ENCODE measurements around the gene TACR2.
A peak's percentile ranks its signal among the peaks of the same experiment; 100 is the strongest.
"Not testable (repeated sequence)": the region's sequence is repeated elsewhere in the genome, so short reads cannot be mapped to it uniquely, and the experiment has no call there.

Gene TACR2

GRCh38 chr10:69450395-69450794, 33.7 kb upstream of the TACR2 start:
- not testable (repeated sequence) for DNase-seq (ENCODE audit: low read depth in 2 of 2)

- DNase-seq (ENCODE audit: low read depth in 2 of 2): no peak
These were observed 33.1 kb upstream of the TACR2 start for GRCh38 chr10:69449841-69450240.

- peak; percentile 17 to 23 for DNase-seq (ENCODE audit: low read depth in 2 of 2)
These were observed 30.0 kb upstream of the TACR2 start for GRCh38 chr10:69446650-69447151.

- no peak for DNase-seq (ENCODE audit: low read depth in 2 of 2)
These were observed 29.5 kb upstream of the TACR2 start for GRCh38 chr10:69446229-69446628.

GRCh38 chr10:69445041-69445440, 28.3 kb upstream of the TACR2 start:
- DNase-seq (ENCODE audit: low read depth in 2 of 2): no peak

- DNase-seq (ENCODE audit: low read depth in 2 of 2): no peak
These were observed 26.6 kb upstream of the TACR2 start for GRCh38 chr10:69443354-69443753.

- no peak for DNase-seq (ENCODE audit: low read depth in 2 of 2)
These were observed 23.2 kb upstream of the TACR2 start for GRCh38 chr10:69439813-69440506.

- no peak for DNase-seq (ENCODE audit: low read depth in 2 of 2)
These were observed 22.6 kb upstream of the TACR2 start for GRCh38 chr10:69439350-69439739.

- no peak for DNase-seq (ENCODE audit: low read depth in 2 of 2)
These were observed 22.0 kb upstream of the TACR2 start for GRCh38 chr10:69438536-69439349.

GRCh38 chr10:69437321-69438259, 20.9 kb upstream of the TACR2 start:
- no peak for DNase-seq (ENCODE audit: low read depth in 2 of 2)

GRCh38 chr10:69435966-69436520, 19.3 kb upstream of the TACR2 start:
- DNase-seq (ENCODE audit: low read depth in 2 of 2): no peak

GRCh38 chr10:69434926-69435325, 18.2 kb upstream of the TACR2 start:
- no peak for DNase-seq (ENCODE audit: low read depth in 2 of 2)

GRCh38 chr10:69434169-69434568, 17.5 kb upstream of the TACR2 start:
- DNase-seq (ENCODE audit: low read depth in 2 of 2): no peak

- DNase-seq (ENCODE audit: low read depth in 2 of 2): no peak
These were observed 11.4 kb upstream of the TACR2 start for GRCh38 chr10:69428165-69428564.

- DNase-seq (ENCODE audit: low read depth in 2 of 2): no peak
These were observed 9.6 kb upstream of the TACR2 start for GRCh38 chr10:69426376-69426727.

- no peak for DNase-seq (ENCODE audit: low read depth in 2 of 2)
These were observed 9.0 kb upstream of the TACR2 start for GRCh38 chr10:69425511-69426298.

GRCh38 chr10:69425041-69425440, 8.3 kb upstream of the TACR2 start:
- no peak for DNase-seq (ENCODE audit: low read depth in 2 of 2)

GRCh38 chr10:69422676-69423075, 6.0 kb upstream of the TACR2 start:
- no peak for DNase-seq (ENCODE audit: low read depth in 2 of 2)

GRCh38 chr10:69421611-69422308, 5.0 kb upstream of the TACR2 start:
- DNase-seq (ENCODE audit: low read depth in 2 of 2): no peak

GRCh38 chr10:69419744-69420126, 3.0 kb upstream of the TACR2 start:
- no peak for DNase-seq (ENCODE audit: low read depth in 2 of 2)

Data from fibroblast of skin of left biceps (primary cell).